HG03575 (cell line): ENCODE results near the gene ALOX5.
"Not testable (repeated sequence)": the region's sequence is repeated elsewhere in the genome, so short reads cannot be mapped to it uniquely, and the experiment has no call there.

Experiments used
- ATAC-seq: cut with Tn5 transposase; IDR thresholded peaks from one replicate; pipeline ENCODE4 v1.9.1; 2021; ENCODE audit not compliant: unreplicated experiment, insufficient number of reproducible peaks, low FRiP score; ENCODE audit errors: extremely low read depth

Gene ALOX5

GRCh38 chr10:45481100-45481499, 107.1 kb downstream of the ALOX5 start:
- not testable (repeated sequence) for ATAC-seq

GRCh38 chr10:45483002-45483401, 109.0 kb downstream of the ALOX5 start:
- no peak for ATAC-seq

- ATAC-seq = no peak
Observed at GRCh38 chr10:45487735-45488134, 113.7 kb downstream of the ALOX5 start.

- ATAC-seq = no peak
Observed at GRCh38 chr10:45488365-45488764, 114.3 kb downstream of the ALOX5 start.

GRCh38 chr10:45490277-45490676, 116.3 kb downstream of the ALOX5 start:
- ATAC-seq = no peak

- ATAC-seq = no peak
Observed at GRCh38 chr10:45491061-45491460, 117.0 kb downstream of the ALOX5 start.
